Bronchial epithelial cell (primary cell): ENCODE results near the gene SLC4A4. TPM values are rescaled to one million over a fixed set of nuclear protein-coding genes. Genes with fewer than 3 reads are reported as not detected.
A peak's percentile ranks its signal among the peaks of the same experiment; 100 is the strongest.

Experiments
- DNase-seq: peaks from one replicate; pipeline ENCODE4 v3.0.0-alpha.2; 2010; ENCODE audit warnings: low read depth
- FAIRE-seq: peaks from 2 replicates; lab custom pipeline; 2011; peaks lifted over from hg19 to GRCh38; lab: Jason Lieb, UNC
- H3K27me3 ChIP-seq: 2 replicates; pipeline ENCODE4 v1.5.1; 2011; ENCODE audit warnings: low read length; ENCODE audit not compliant: control insufficient read depth, insufficient read depth
- H3K36me3 ChIP-seq: 2 replicates; pipeline ENCODE4 v1.5.1; 2011; ENCODE audit warnings: low read length; ENCODE audit not compliant: control insufficient read depth, insufficient read depth
- H3K4me3 ChIP-seq: 2 replicates; pipeline ENCODE4 v1.5.1; 2011; ENCODE audit warnings: mild to moderate bottlenecking, low read depth, low read length, control low read depth
- CTCF ChIP-seq: IDR thresholded peaks from 2 replicates; pipeline ENCODE4 v1.5.1; 2011; ENCODE audit warnings: mild to moderate bottlenecking, moderate library complexity, low read length, control low read depth, inconsistent platforms; ENCODE audit not compliant: insufficient read depth, severe bottlenecking
- total RNA-seq: library from RNA; depleted of rRNA; stranded (reverse); fragments of >200 nt; gene quantifications from 2 replicates; pipeline ENCODE4 v1.2.1, GENCODE V29; 2014

SLC4A4 gene
- total RNA-seq, 1 donor from 2014 or later = 0.26 TPM

DNA sequence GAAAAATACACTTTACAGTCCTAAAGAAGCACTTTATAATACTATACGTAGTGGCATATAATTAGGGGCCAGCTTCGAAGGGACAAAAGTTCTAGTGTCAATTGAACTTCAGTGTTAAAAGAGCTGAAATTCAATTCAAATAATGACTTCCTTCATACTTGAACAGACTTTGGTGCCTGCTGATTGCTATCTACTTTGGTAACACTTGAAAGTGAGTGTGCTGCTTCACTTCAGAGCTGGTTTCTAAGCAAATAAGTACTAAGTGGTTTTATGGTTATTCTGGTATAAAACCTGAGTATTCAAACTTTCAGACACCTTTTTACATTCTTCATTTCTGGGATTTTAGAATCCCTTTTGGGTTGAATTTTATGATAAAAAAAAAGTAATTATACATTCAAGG, 107.0 kb downstream of the SLC4A4 start:
- Histone ChIP-seq H3K27me3 (no peaks in the 10 kb centered on the region), H3K4me3 (no peak overlapping the region), H3K36me3 (no peaks in the 10 kb centered on the region)
- FAIRE-seq (no peak), DNase-seq (no peak)
- TF ChIP-seq CTCF = no peak

DNA sequence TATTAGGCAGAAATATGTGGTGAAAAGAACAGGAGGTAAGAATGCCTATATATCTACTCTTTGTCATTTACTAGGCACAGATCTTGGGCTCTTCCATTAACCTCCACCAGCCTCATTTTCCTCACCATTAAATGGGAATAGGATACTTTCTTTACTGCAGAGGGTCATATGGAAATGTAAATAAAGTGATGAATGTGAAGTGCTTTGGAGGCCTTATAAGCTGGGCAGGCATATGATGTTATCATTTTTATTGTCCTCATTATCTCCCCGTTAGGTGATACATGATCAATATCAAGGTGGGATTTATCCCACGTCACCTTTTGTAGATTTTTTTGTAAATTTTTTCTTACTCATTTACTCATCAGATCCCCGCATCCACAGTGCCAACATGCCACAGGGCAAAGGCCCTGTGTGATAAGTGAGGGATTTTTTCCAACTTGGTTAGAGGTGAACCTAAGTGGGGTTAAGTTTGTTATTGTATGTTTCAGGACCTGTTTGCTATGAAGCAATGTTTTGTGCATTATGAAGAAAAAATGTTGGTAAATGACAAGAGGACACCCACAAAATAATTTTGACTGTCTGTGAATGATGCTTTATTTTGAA, 107.8 kb downstream of the SLC4A4 start:
- H3K36me3 ChIP-seq = no peaks in the 10 kb centered on the region
- no peak for FAIRE-seq

DNA sequence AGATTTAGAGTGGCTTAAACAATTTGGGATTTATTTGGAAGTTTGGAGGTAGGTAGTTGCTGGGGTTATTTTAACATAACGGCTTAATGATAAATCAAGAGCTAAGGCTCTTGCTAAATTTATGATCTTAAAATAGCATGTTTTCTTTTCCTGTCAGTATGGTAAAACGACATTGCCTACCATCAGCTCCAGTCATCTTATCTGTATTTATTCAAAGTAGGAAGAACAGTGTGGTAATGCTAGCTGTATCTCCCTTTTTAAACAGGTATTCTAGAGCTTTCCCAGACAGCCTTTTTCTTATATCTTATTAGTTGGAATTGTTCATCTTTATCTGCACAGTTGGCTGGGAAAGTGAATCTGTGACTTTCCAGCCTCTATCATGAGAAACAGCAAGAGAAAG, 110.2 kb downstream of the SLC4A4 start:
- H3K27me3 ChIP-seq = no peaks in the 10 kb centered on the region
- FAIRE-seq (no peak), DNase-seq (no peak)
- H3K4me3 ChIP-seq = no peak overlapping the region
- no peak for TF ChIP-seq CTCF
- no peaks in the 10 kb centered on the region for H3K36me3 ChIP-seq

More for the DNA sequence above, 107.8 kb downstream of the SLC4A4 start:
- no peak for TF ChIP-seq CTCF
- no peak for DNase-seq
- Histone ChIP-seq H3K27me3 (no peaks in the 10 kb centered on the region), H3K4me3 (no peak overlapping the region)

DNA sequence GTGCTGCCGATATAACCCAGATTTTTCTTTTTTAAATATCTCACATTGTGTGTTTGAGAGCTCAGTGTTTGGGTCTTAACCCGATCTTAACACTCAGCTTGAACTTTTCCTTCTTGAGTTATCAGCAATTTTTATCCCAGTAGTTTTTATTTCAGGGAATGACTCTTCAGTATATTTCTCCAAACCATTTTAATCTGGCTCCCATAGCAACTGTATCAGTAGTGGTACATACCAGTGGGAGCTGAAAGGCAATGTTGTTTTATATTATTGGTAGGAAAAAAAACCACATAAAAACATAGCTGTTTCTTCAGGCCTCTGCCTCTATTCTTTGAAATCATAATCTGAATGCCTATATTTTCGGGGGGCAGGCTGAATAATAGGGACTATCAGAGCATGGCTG, 111.1 kb downstream of the SLC4A4 start:
- H3K27me3 ChIP-seq = no peaks in the 10 kb centered on the region
- H3K4me3 ChIP-seq = no peak overlapping the region
- no peaks in the 10 kb centered on the region for H3K36me3 ChIP-seq
- no peak for FAIRE-seq
- no peak for DNase-seq
- no peak for TF ChIP-seq CTCF

- FAIRE-seq (no peak), DNase-seq (no peak)
- no peaks in the 10 kb centered on the region for H3K36me3 ChIP-seq
- no peak for TF ChIP-seq CTCF
- no peaks in the 10 kb centered on the region for H3K27me3 ChIP-seq
- no peak overlapping the region for H3K4me3 ChIP-seq
Measured at GRCh38 chr4:71453531-71453930, 114.7 kb downstream of the SLC4A4 start.

DNA sequence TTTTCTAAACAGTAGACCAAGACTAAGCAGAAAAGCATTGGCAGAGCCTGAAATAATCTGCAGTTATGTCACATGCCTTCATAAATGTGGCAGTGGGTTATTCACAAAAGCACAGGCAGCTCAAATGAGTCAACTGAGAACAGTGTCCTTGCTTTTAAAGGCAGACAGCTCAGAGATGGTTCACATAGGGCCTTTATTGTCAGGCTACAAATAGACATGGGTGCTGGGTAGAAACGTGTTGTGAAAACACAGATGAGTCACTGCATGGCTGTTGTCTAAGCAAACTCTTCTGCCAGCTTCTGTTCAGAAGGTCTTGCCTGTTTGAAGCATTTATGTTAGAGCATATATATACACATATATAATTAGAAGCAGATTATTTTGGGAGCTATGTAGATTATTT, 118.0 kb downstream of the SLC4A4 start:
- Histone ChIP-seq H3K27me3 (no peaks in the 10 kb centered on the region), H3K4me3 (no peak overlapping the region), H3K36me3 (no peaks in the 10 kb centered on the region)
- no peak for TF ChIP-seq CTCF
- FAIRE-seq = no peak
- peak; percentile 97 for DNase-seq
